8988T (cell line): ENCODE measurements around the gene EPHB3.

Source experiments
- DNase-seq: peaks from one replicate; pipeline ENCODE4 v3.0.0; 2011

Gene EPHB3

DNA sequence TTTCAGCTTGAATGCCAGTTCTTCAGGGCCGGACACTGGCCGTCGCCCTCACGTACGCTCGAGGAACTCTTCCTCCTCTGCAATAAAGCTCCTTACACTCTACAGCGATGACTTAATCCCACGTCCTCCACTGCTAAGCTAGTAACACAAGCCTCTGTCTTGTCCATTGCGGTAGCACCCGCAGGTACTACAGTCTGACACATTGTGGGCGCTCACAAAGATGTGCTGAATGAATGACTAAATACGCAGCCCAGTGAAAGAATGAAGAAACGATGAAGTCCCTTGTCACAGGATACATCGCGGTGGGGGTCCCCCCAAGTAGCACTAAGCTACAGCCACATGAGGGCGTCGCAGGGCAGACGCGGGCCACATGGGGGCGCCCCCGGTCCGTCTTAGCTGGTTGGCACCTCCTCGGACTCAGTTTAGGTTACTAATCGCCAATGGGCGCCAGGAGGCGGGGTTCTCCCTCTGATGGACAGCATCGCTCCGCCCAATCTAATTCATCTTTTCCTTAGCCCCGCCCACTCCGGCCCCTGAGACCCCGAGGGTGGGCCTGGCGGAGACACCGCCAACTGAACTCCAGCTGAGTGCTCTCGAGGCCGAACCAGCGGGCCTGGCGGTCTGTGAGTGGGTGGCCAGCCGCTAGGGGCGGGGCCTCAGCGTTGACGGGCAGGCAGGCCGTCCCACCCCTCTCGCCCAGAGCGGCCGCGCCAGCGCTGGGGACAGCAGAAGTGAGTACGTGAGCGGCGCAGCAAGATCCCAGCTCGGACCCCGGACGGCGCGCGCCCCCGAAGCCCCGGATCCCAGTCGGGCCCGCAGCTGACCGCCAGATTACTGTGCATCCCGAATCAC is at the start of gene EPHB3:
EPHB3 (plus strand) TSS at position 725 of the 852 bp plus-strand sequence. CDS start 451 bp downstream, outside the sequence.
- peak; percentile 100 for DNase-seq

DNA sequence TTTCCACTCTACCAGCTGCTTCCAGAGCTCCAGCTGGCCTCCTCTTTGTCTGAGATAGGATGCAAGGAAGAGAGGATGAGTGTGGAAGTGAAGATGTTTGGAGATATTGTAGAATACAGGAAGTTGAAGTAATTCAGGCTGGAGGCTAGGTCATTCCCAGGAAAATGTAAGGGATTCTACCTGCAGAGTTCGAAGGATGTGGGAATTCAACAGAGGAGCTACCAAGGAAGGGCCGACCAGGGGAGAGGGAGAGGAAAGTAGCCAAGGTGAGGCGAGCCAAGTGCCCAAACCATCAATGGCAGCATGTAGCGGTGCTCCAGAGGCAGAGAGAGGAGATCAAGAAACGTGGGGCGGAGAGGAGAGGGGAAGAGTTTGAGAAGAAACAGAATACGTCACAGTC is 49.0 kb upstream of the EPHB3 start:
- DNase-seq, result no peak

- DNase-seq, result peak; percentile 88
These were observed 48.1 kb upstream of the EPHB3 start for GRCh38 chr3:184513276-184514170.

DNA sequence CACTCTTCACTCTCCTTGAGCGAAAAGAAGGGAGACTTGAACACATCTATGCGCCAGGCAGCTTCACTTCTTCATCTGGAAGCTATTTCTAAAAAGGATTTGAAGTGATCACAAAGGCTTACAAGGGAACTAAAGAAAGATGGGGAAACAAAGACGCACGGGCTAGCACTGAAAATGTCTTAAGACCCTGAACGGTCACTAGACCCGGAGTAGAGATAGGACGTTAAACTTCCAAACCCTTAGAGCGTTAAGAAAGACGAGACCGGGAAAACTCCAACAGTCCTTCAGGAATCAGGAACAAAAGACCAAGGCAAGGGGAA is 47.5 kb upstream of the EPHB3 start:
- DNase-seq, result no peak

GRCh38 chr3:184523825-184524615 is 37.6 kb upstream of the EPHB3 start:
- no peak for DNase-seq

DNA sequence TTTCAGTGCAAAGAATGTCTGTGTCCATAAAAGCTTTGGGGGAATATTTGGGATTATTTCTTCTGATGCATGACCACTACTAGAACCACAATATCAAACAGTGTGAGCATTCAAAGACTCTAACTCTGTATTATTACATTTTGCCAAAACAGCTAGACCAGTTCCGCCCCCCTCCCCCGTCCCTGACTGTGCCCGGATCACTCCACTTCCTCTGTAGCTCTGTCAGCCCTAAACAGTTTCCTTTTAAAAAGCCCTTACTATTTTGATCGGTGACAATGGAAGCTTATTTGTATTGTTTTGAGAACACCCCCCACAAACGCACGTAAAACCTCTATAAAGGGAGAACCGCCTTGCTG is 36.6 kb upstream of the EPHB3 start:
- no peak for DNase-seq

- no peak for DNase-seq
These were observed 36.1 kb upstream of the EPHB3 start for GRCh38 chr3:184525337-184526087.

GRCh38 chr3:184526088-184526433 is 35.5 kb upstream of the EPHB3 start:
- DNase-seq, result no peak

DNA sequence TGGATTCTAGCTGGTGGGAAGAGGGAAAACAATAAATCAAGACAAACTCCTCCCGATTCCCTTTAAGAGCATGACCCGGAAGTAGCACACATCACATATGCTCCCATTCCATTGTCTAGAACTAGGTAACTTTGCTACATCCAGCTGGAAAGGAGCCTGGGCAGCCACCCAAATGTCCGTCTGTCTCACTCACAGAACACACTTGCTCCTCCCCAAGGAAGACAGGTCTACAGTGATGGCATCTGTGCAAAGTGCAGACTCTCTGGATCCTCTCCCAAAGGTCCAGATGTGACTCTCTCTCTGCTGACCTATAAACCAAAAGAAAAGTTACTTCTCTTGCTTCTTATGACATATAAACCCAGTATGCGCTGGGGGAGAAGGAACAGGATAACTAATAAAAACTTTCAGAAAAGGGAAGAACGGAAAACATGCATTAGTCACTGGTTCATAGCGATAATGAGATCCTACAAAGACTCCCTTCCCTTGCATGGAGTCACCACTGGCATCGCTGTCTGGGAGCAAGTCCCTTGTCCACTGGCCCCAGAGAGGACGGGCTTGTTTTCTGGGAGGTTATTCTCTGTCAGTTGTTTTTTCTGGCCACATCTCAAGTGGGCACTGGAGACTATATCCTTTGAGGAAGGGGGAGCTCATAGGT is 29.8 kb upstream of the EPHB3 start:
- no peak for DNase-seq

DNA sequence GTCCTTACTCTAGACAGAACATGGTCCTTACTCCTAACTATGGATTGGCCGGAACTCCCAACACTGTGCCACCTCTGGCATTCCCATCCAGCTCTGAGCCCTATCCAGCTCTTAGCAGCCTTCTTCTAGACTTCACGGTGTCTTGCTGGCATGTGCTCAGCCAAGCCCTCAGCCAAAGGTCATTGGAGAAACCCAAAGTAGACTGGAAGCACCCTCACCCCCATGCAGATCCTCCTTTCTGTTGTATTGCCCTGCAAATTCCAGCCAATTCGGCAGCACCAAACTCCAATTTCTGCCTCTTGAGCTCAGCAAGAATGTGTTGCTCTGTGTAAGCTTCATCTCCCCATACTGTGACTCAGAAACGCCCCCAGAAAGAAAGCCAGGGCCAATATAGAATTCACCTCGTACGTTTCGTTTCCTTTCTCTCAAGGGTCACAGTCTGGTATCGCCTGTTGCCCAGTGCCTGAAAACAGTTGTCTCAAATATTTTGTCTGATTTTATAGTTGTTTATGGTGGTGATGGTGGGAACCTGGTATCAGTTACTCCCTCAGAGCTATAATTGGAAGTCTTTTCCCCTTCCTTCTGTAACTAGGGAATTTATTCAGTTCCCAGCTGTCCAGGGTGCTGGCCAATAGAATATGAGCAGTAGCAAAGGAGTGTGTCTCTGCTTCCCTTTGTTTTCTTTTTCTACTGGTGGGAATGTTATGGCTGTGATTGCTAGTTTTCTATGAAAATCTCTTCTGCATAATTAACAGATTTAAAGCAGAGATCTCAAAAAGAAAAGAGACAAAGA is 28.4 kb upstream of the EPHB3 start:
- DNase-seq, result no peak

GRCh38 chr3:184537885-184538665 is 23.5 kb upstream of the EPHB3 start:
- DNase-seq, result no peak

GRCh38 chr3:184538666-184539431 is 22.7 kb upstream of the EPHB3 start:
- no peak for DNase-seq

DNA sequence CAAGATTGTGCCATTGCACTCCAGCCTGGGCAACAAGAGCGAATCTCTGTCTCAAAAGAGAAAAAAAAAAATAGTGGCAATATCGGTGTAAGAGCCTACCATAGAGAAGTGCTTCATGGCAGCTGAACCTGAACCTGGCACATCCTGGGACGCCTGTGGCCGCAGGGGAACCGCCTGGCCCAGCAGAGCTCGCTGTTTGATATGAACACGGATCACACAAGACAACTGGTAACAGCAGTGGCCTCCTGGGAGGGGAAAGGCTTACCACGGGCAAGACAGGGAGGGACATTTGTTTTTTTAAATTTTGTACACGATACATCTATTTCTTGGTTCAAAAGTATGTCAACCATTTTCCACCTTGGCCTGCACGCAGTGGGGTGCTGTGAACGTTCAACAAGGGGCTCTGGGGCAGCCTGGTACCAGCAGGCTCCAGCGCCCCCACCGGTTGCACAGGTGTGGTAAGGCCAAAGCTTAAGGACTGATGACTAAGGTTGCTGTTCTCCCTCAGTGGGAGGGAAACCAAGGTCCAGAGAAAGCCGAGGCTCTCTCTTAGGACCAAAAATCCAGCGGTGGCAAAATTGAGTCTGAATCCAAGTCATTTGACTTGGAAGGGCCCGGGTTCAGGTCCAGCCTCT is 21.7 kb upstream of the EPHB3 start:
- DNase-seq, result no peak

- peak; percentile 58 for DNase-seq
These were observed 20.6 kb upstream of the EPHB3 start for GRCh38 chr3:184540777-184541681.

- no peak for DNase-seq
These were observed 19.6 kb upstream of the EPHB3 start for GRCh38 chr3:184541886-184542562.

- DNase-seq, result no peak
These were observed 19.0 kb upstream of the EPHB3 start for GRCh38 chr3:184542577-184542976.

DNA sequence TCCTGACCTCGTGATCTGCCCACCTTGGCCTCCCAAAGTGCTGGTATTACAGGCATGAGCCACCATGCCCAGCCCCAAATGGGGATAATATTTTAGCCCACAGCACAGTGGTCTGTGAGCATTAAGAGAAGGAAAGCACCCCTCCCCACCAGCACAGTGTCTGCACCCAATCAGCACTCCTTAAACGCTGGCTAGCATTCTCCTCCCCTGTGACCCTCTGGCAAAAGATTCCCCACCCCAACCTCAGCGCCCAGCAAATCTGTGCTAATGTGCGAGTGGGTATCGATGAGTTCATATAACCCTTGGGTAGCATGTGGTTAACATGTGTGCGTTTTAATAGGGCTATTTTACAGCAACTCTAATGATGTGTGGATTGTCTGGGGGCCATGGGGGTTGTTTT is 18.3 kb upstream of the EPHB3 start:
- DNase-seq, result no peak
